ENCODE data around the gene TAF5L.
A peak's percentile ranks its signal among the peaks of the same experiment; 100 is the strongest.

The TAF5L gene

GRCh38 chr1:229625915-229626831, at the start of gene TAF5L, which contains the start of gene URB2:
Gene TAF5L, minus strand, starts transcription at chr1:229626122. Its CDS starts 11,640 bp downstream, at chr1:229614482.
Gene URB2, plus strand, starts transcription at chr1:229626247. Its CDS starts 1,387 bp downstream, at chr1:229627634.
- DNase-seq, result peak; percentile 91

GRCh38 chr1:229675396-229675795, 49.5 kb upstream of the TAF5L start:
- no peak for DNase-seq

- DNase-seq, result no peak
Measured at GRCh38 chr1:229674042-229674441, 48.1 kb upstream of the TAF5L start.

- DNase-seq, result no peak
Measured at GRCh38 chr1:229672246-229672645, 46.3 kb upstream of the TAF5L start.

- no peak for DNase-seq
Measured at GRCh38 chr1:229671310-229671709, 45.4 kb upstream of the TAF5L start.

- no peak for DNase-seq
Measured at GRCh38 chr1:229669333-229669732, 43.4 kb upstream of the TAF5L start.

GRCh38 chr1:229666585-229666984, 40.7 kb upstream of the TAF5L start:
- DNase-seq, result no peak

GRCh38 chr1:229665912-229666558, 40.1 kb upstream of the TAF5L start:
- DNase-seq, result no peak

GRCh38 chr1:229664133-229664689, 38.3 kb upstream of the TAF5L start:
- DNase-seq, result no peak

GRCh38 chr1:229661897-229662296, 36.0 kb upstream of the TAF5L start:
- no peak for DNase-seq

GRCh38 chr1:229661022-229661877, 35.3 kb upstream of the TAF5L start:
- peak; percentile 80 for DNase-seq

GRCh38 chr1:229657993-229658755, 32.3 kb upstream of the TAF5L start:
- no peak for DNase-seq

GRCh38 chr1:229655781-229656180, 29.9 kb upstream of the TAF5L start:
- DNase-seq, result no peak

- DNase-seq, result no peak
Measured at GRCh38 chr1:229653420-229653819, 27.5 kb upstream of the TAF5L start.

GRCh38 chr1:229651546-229651945, 25.6 kb upstream of the TAF5L start:
- no peak for DNase-seq

- DNase-seq, result no peak
Measured at GRCh38 chr1:229650045-229650444, 24.1 kb upstream of the TAF5L start.

- no peak for DNase-seq
Measured at GRCh38 chr1:229648406-229648805, 22.5 kb upstream of the TAF5L start.

GRCh38 chr1:229645324-229645993, 19.5 kb upstream of the TAF5L start:
- DNase-seq, result no peak

GRCh38 chr1:229643996-229644745, 18.2 kb upstream of the TAF5L start:
- no peak for DNase-seq

GRCh38 chr1:229642970-229643369, 17.0 kb upstream of the TAF5L start:
- DNase-seq, result no peak

- no peak for DNase-seq
Measured at GRCh38 chr1:229642376-229642775, 16.5 kb upstream of the TAF5L start.

Data from left hindlimb (tissue), 1 donor.